HEK293T (cell line): ENCODE data around the gene ZMYND15.
"Not testable (repeated sequence)": the region's sequence is repeated elsewhere in the genome, so short reads cannot be mapped to it uniquely, and the experiment has no call there.

ENCODE experiments used
- CTCF ChIA-PET: fragments of 350-600 bp; formaldehyde crosslinking; extraction: SDS; loops from one replicate; lab custom pipeline; 2021; ENCODE audit warnings: antibody characterized with exemption, inconsistent platforms; lab: Yijun Ruan, JAX
- POLR2A ChIA-PET: fragments of 350-600 bp; formaldehyde crosslinking; extraction: SDS; loops from one replicate; lab custom pipeline; 2020; ENCODE audit warnings: antibody characterized with exemption, inconsistent platforms; lab: Yijun Ruan, JAX
- DNase-seq: peaks from one replicate; pipeline ENCODE4 v3.0.0; 2012; ENCODE audit warnings: mixed read lengths; ENCODE audit errors: extremely low spot score
- ARNT ChIP-seq: fragments of 450-650 bp; IDR thresholded peaks from 2 replicates; pipeline ENCODE4 v1.6.1; 2017; ENCODE audit warnings: mild to moderate bottlenecking
- BHLHE40 ChIP-seq: fragments of 450-650 bp; IDR thresholded peaks from 2 replicates; pipeline ENCODE4 v1.6.1; 2016; ENCODE audit warnings: mild to moderate bottlenecking, moderate library complexity, borderline replicate concordance
- CTBP1 ChIP-seq: fragments of 450-650 bp; IDR thresholded peaks from 2 replicates; pipeline ENCODE4 v1.6.1; 2016; ENCODE audit warnings: borderline replicate concordance
- ELF4 ChIP-seq: fragments of 450-650 bp; IDR thresholded peaks from 2 replicates; pipeline ENCODE4 v1.6.1; 2017; ENCODE audit warnings: antibody characterized with exemption
- FOXA1 ChIP-seq: fragments of 450-650 bp; IDR thresholded peaks from 2 replicates; pipeline ENCODE4 v1.6.1; 2016; ENCODE audit warnings: mild to moderate bottlenecking
- FOXK2 ChIP-seq: fragments of 450-650 bp; IDR thresholded peaks from 2 replicates; pipeline ENCODE4 v1.6.1; 2016; ENCODE audit warnings: mild to moderate bottlenecking
- FOXM1 ChIP-seq: fragments of 450-650 bp; IDR thresholded peaks from 2 replicates; pipeline ENCODE4 v1.6.1; 2017; ENCODE audit warnings: mild to moderate bottlenecking, borderline replicate concordance
- HDGF ChIP-seq: fragments of 450-650 bp; IDR thresholded peaks from 2 replicates; pipeline ENCODE4 v1.6.1; 2017; ENCODE audit warnings: antibody characterized with exemption, borderline replicate concordance
- L3MBTL2 ChIP-seq: fragments of 450-650 bp; conservative IDR thresholded peaks from 2 replicates; pipeline ENCODE4 v1.6.1; 2016; ENCODE audit warnings: mild to moderate bottlenecking
- LEF1 ChIP-seq: fragments of 450-650 bp; IDR thresholded peaks from 2 replicates; pipeline ENCODE4 v1.6.1; 2017; ENCODE audit warnings: mild to moderate bottlenecking, borderline replicate concordance
- NFRKB ChIP-seq: fragments of 450-650 bp; IDR thresholded peaks from 2 replicates; pipeline ENCODE4 v1.6.1; 2016; ENCODE audit warnings: mild to moderate bottlenecking, moderate library complexity
- PKNOX1 ChIP-seq: fragments of 450-650 bp; IDR thresholded peaks from 2 replicates; pipeline ENCODE4 v1.6.1; 2016
- SP1 ChIP-seq: fragments of 450-650 bp; IDR thresholded peaks from 2 replicates; pipeline ENCODE4 v1.6.1; 2017
- SUZ12 ChIP-seq: fragments of 450-650 bp; IDR thresholded peaks from 2 replicates; pipeline ENCODE4 v1.6.1; 2016; ENCODE audit warnings: mild to moderate bottlenecking
- TARDBP ChIP-seq: fragments of 450-650 bp; IDR thresholded peaks from 2 replicates; pipeline ENCODE4 v1.6.1; 2016
- ZNF384 ChIP-seq: fragments of 450-650 bp; IDR thresholded peaks from 2 replicates; pipeline ENCODE4 v1.6.1; 2016

Gene ZMYND15

GRCh38 chr17:4739122-4740024 lies at the start of gene ZMYND15, which contains the start of gene CXCL16:
TSS of gene ZMYND15 (plus strand) at chr17:4739833. CDS start at chr17:4740549, 716 bp downstream.
TSS of gene CXCL16 (minus strand) at chr17:4739928. CDS start at chr17:4739339, 589 bp downstream.
- DNase-seq: peak; percentile 54
- ChIA-PET CTCF (no interaction called here), POLR2A (interaction anchor here (0.6 to 1.7 kb wide), 3 partner anchors 8 to 51 kb away, joined by 3 to 6 read pairs (median 3); partner anchors contain the start of genes MED11 and VMO1)
- TF ChIP-seq ZNF384 (no peak), SP1 (no peak), BHLHE40 (no peak), ARNT (no peak), CTBP1 (no peak), L3MBTL2 (peak; percentile 79), NFRKB (no peak), SUZ12 (no peak), LEF1 (no peak)

- DNase-seq, POLR2A ChIA-PET, CTCF ChIA-PET: not testable (repeated sequence)
Measured at GRCh38 chr17:4689872-4690271, 49.8 kb upstream of the ZMYND15 start.

- ChIA-PET CTCF (interaction anchor here (0.7 kb wide), 1 partner anchor 791 kb away, joined by 7 read pairs; no protein-coding TSS in a partner anchor), POLR2A (no interaction called here)
- TF ChIP-seq BHLHE40: no peak
- TF ChIP-seq ELF4: no peak
- no peak for TF ChIP-seq L3MBTL2
- DNase-seq: no peak
Measured at GRCh38 chr17:4690745-4691144, 48.9 kb upstream of the ZMYND15 start.

GRCh38 chr17:4691686-4692085 lies 47.9 kb upstream of the ZMYND15 start:
- ChIA-PET POLR2A (no interaction called here), CTCF (no interaction called here)
- TF ChIP-seq SUZ12: no peak

GRCh38 chr17:4693416-4693815 lies 46.2 kb upstream of the ZMYND15 start:
- DNase-seq: no peak
- CTCF ChIA-PET: no interaction called here
- POLR2A ChIA-PET: no interaction called here

More at GRCh38 chr17:4691686-4692085, 47.9 kb upstream of the ZMYND15 start:
- DNase-seq: no peak

GRCh38 chr17:4696437-4696805 lies 43.2 kb upstream of the ZMYND15 start:
- CTCF ChIA-PET: no interaction called here
- DNase-seq: no peak
- TF ChIP-seq HDGF: no peak
- TF ChIP-seq PKNOX1: no peak
- no peak for TF ChIP-seq SUZ12
- TF ChIP-seq FOXA1: no peak
- TF ChIP-seq FOXM1: no peak
- TF ChIP-seq CTBP1: no peak
- no peak for TF ChIP-seq BHLHE40
- TF ChIP-seq FOXK2: no peak
- no peak for TF ChIP-seq ZNF384
- TF ChIP-seq TARDBP: no peak
- TF ChIP-seq L3MBTL2: no peak
- no peak for TF ChIP-seq ARNT
- no peak for TF ChIP-seq LEF1
- TF ChIP-seq NFRKB: no peak
- TF ChIP-seq SP1: no peak
- TF ChIP-seq ELF4: no peak
- POLR2A ChIA-PET: no interaction called here

More at GRCh38 chr17:4693416-4693815, 46.2 kb upstream of the ZMYND15 start:
- TF ChIP-seq FOXK2: no peak
- TF ChIP-seq TARDBP: no peak
- no peak for TF ChIP-seq LEF1
- TF ChIP-seq PKNOX1: no peak
- no peak for TF ChIP-seq FOXM1
- no peak for TF ChIP-seq ARNT
- no peak for TF ChIP-seq HDGF
- no peak for TF ChIP-seq SUZ12
- TF ChIP-seq NFRKB: no peak
- TF ChIP-seq FOXA1: no peak
- TF ChIP-seq BHLHE40: no peak
- TF ChIP-seq ZNF384: no peak
- no peak for TF ChIP-seq ELF4
- TF ChIP-seq CTBP1: no peak
- TF ChIP-seq SP1: no peak

GRCh38 chr17:4699401-4700056 lies 40.1 kb upstream of the ZMYND15 start:
- POLR2A ChIA-PET, DNase-seq, CTCF ChIA-PET: not testable (repeated sequence)
- TF ChIP-seq ZNF384: 0 out of 2 replicates have a peak, but pooled peaks have one; percentile 39
